Gastroesophageal sphincter (tissue), 3 donors: Measurements from ENCODE around the gene TMEM108.

Experiments
- EP300 ChIP-seq: sonication (generic); formaldehyde crosslinking; IDR thresholded peaks from one replicate; pipeline ENCODE4 v1.6.1; 2017; ENCODE audit warnings: antibody characterized with exemption, mild to moderate bottlenecking
- POLR2A ChIP-seq, 2 donors: fragments of 450-650 bp; IDR thresholded peaks; one replicate each; pipeline ENCODE4 v1.6.1; 2017; ENCODE audit warnings: antibody characterized with exemption in 2 of 2, mild to moderate bottlenecking in 2 of 2, moderate library complexity in 1 of 2
- POLR2AphosphoS5 ChIP-seq: sonication (generic); formaldehyde crosslinking; IDR thresholded peaks from one replicate; pipeline ENCODE4 v1.6.1; 2017; ENCODE audit warnings: antibody characterized with exemption
- TF ChIP-seq, protein P1 (sequence below), 4 experiments: fragments of 200-600 bp in 2 of 4; fragments of 450-650 bp in 2 of 4; sonication (generic) in 1 of 4; IDR thresholded peaks; one replicate each; pipeline ENCODE4 v1.5.1; 2017 to 2019; ENCODE audit warnings: antibody characterized with exemption in 4 of 4, mild to moderate bottlenecking in 2 of 4, moderate library complexity in 2 of 4

DNA sequence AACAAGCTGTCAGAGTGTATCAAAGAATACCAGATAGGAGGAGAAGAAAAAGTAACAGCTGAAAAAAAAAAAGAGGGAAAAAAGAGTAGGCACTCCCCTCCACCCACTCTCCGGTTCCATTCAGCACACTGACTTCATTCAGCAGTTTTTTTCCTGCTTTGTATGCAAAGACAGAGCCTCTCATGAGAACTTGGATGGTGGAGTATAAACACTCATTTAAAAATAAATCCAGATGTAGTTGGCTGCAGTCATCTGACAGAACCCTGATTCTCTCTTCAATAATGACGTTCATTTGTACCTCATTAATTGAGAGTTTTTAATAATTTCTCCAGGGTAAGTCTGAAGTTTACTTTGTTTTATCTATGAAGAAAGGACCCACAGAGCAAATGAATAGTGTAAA is 81.0 kb downstream of the TMEM108 start:
- TF ChIP-seq, protein P1, sequence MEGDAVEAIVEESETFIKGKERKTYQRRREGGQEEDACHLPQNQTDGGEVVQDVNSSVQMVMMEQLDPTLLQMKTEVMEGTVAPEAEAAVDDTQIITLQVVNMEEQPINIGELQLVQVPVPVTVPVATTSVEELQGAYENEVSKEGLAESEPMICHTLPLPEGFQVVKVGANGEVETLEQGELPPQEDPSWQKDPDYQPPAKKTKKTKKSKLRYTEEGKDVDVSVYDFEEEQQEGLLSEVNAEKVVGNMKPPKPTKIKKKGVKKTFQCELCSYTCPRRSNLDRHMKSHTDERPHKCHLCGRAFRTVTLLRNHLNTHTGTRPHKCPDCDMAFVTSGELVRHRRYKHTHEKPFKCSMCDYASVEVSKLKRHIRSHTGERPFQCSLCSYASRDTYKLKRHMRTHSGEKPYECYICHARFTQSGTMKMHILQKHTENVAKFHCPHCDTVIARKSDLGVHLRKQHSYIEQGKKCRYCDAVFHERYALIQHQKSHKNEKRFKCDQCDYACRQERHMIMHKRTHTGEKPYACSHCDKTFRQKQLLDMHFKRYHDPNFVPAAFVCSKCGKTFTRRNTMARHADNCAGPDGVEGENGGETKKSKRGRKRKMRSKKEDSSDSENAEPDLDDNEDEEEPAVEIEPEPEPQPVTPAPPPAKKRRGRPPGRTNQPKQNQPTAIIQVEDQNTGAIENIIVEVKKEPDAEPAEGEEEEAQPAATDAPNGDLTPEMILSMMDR (IDR thresholded peaks at IDR 0.05), result no peak
- TF ChIP-seq POLR2A (IDR thresholded peaks at IDR 0.05), result no peak
- TF ChIP-seq EP300, result no peak
- no peak for TF ChIP-seq POLR2AphosphoS5
